HS-5 (cell line): Measurements from ENCODE around the gene CCDC170.

ENCODE experiments used
- DNase-seq: peaks from one replicate; pipeline ENCODE4 v3.0.0-alpha.2; 2012; ENCODE audit warnings: low read depth

Gene CCDC170

GRCh38 chr6:151546941-151547659, 53.3 kb downstream of the CCDC170 start:
- no peak for DNase-seq

DNA sequence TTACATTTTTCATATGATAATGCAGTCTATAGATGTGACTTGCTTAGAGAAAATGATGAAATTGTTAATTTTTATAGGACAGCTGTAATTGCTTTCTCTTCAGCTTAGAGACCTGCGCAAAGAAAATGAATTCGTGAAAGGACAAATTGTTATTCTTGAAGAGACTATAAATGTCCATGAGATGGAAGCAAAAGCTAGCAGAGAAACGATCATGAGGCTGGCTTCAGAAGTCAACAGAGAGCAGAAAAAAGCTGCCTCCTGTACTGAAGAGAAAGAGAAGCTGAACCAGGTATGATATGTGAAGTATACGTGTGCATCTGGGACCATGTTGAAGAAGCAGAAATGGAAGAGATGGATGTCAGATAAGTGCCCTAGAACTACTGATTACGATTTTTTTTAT, 54.4 kb downstream of the CCDC170 start:
- no peak for DNase-seq

DNA sequence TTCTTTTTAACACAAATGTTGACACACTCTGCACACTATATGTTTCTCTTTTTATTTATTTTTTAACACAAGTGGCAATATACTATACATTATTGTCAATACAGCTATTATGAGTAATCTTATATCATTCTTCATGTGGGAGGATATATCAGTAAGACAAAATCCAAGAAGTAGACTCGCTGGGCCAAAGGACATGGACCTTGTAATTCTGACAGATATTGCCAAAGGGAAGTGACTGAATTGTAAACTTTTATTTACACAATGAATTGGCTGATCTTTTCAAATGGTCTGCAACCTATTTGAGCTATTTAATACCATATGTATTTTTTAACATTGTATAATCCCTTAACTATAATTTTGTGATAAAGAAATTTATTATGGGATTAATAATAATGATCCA, 56.0 kb downstream of the CCDC170 start:
- DNase-seq, result no peak

GRCh38 chr6:151550618-151551017, 56.8 kb downstream of the CCDC170 start:
- DNase-seq, result no peak

- no peak for DNase-seq
These were observed 57.5 kb downstream of the CCDC170 start for GRCh38 chr6:151551223-151551857.

GRCh38 chr6:151553416-151554165, 59.8 kb downstream of the CCDC170 start:
- DNase-seq, result no peak

GRCh38 chr6:151561238-151561637, 67.4 kb downstream of the CCDC170 start:
- DNase-seq, result no peak

GRCh38 chr6:151564654-151565053, 70.8 kb downstream of the CCDC170 start:
- no peak for DNase-seq

DNA sequence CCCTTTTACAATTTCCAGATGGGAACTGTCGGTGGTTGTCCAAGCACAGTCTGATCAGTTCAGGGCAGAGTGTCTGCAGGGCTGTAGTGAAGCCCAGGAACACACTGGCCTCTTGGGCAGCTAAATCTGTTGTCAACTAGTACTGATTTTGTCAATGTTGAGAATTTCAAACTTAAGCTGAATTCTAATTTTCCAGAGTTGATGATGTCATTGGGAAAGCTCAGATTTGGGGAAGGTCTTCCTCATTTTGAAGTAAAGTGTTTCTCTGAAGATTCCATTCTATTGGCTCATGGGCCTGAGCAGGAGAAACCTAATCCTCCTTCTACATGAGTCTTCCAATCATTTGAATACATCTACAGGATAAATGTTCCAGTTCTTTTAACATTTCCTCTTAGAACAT, 72.1 kb downstream of the CCDC170 start:
- no peak for DNase-seq

- no peak for DNase-seq
These were observed 72.7 kb downstream of the CCDC170 start for GRCh38 chr6:151566557-151566956.

- DNase-seq, result no peak
These were observed 82.8 kb downstream of the CCDC170 start for GRCh38 chr6:151576633-151577032.

- DNase-seq, result no peak
These were observed 83.4 kb downstream of the CCDC170 start for GRCh38 chr6:151577257-151577656.

- DNase-seq, result no peak
These were observed 91.9 kb downstream of the CCDC170 start for GRCh38 chr6:151585741-151586140.

DNA sequence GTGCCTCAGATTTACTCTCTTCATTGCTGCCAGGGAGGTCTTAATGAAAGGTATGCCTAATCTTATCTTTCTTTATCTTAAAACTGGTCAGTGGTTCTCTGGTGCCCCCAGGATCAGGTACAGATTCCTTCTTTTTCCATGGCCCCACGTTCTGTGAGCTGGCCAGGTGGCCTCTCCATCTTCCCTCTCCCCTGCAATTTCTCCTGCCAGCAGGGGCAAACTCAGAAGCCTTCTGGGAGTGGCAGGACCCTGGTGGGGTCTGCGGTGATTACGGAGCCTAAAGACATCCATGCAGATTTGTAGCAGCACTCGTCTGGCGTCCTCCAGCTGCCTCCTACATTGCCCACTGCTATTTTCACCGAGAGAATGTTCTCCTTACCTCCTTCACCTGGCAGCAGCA, 95.8 kb downstream of the CCDC170 start:
- DNase-seq, result no peak

DNA sequence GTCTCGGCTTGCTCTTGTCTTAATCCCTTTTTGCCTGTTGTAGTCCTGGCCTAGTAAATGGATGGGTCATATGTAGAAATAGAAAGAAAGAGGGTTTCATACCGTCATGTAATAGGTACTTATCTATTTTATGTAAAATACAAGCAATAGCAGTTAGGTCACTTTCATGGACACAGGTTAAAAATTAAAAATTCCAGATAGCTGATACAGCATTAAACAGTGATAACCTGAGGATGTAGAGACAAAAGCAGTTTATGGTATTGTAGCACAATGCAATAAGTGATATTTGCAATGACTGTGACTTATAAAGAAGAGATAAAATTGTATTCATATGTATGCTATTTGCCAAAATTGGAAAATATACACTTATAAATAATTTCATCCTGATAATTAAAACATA, 96.9 kb downstream of the CCDC170 start:
- DNase-seq, result no peak

GRCh38 chr6:151592449-151593159, 98.8 kb downstream of the CCDC170 start:
- DNase-seq, result no peak

- DNase-seq, result no peak
These were observed 115.5 kb downstream of the CCDC170 start for GRCh38 chr6:151609146-151609902.

GRCh38 chr6:151610326-151610725, 116.5 kb downstream of the CCDC170 start:
- DNase-seq, result no peak

DNA sequence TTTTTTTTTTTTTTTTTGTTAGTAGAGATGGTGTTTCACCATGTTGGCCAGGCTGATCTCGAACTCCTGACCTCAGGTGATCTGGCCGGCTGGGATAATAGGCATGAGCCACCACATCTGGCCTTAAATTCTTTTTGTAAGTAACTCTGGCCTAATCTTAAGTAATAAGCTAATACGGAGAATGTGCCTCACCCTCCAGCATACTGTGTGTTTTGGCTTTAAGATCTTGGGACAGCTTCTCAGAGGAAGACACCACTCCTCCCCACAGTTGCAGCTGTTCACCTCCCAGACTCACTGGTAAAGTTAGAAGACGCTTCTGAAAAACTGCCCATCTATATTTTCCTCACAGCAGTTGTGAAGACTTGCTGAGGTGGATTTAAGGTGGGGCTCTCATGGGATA, 120.8 kb downstream of the CCDC170 start:
- DNase-seq, result no peak

- no peak for DNase-seq
These were observed 122.3 kb downstream of the CCDC170 start for GRCh38 chr6:151616091-151616513.

GRCh38 chr6:151616600-151616999, 122.8 kb downstream of the CCDC170 start:
- no peak for DNase-seq

DNA sequence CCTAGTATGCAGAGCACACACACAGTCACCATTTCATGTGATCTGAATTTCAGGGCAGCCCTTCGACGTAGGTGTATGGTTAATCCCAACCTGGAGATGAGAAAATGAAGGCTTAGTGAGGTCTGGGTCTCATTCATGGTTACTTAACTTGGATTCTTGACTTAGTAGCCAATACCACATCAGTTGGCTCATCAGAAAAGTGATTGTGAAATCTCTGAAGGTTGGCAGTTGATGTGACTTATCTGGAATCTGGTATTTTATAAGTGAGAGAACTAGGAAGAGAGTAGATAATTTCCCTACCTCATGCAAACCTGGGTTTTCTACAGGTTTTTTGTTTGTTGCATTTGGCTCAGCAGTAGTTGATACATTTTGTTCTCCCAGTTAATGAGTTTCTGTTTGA, 123.7 kb downstream of the CCDC170 start:
- no peak for DNase-seq
